BLaER1 (cell line): ENCODE data around the gene XAGE2.
A peak's percentile ranks its signal among the peaks of the same experiment; 100 is the strongest.
"Not testable (repeated sequence)": the region's sequence is repeated elsewhere in the genome, so short reads cannot be mapped to it uniquely, and the experiment has no call there.

Source experiments
- H3K27ac ChIP-seq: shearing (Covaris generic); formaldehyde crosslinking; 2 replicates; pipeline ENCODE4 v1.8.1; 2022
- H3K27me3 ChIP-seq: shearing (Covaris generic); formaldehyde crosslinking; 2 replicates; pipeline ENCODE4 v1.8.1; 2022
- H3K36me3 ChIP-seq: shearing (Covaris generic); formaldehyde crosslinking; 2 replicates; pipeline ENCODE4 v1.8.1; 2022
- H3K4me1 ChIP-seq: shearing (Covaris generic); formaldehyde crosslinking; 2 replicates; pipeline ENCODE4 v1.8.1; 2022
- H3K4me2 ChIP-seq: shearing (Covaris generic); formaldehyde crosslinking; 2 replicates; pipeline ENCODE4 v1.8.1; 2022
- H3K4me3 ChIP-seq: shearing (Covaris generic); formaldehyde crosslinking; 2 replicates; pipeline ENCODE4 v1.8.1; 2022
- H3K9ac ChIP-seq: shearing (Covaris generic); formaldehyde crosslinking; 2 replicates; pipeline ENCODE4 v1.8.1; 2022
- H3K9me3 ChIP-seq: shearing (Covaris generic); formaldehyde crosslinking; 2 replicates; pipeline ENCODE4 v1.8.1; 2022
- H4K20me1 ChIP-seq: shearing (Covaris generic); formaldehyde crosslinking; 2 replicates; pipeline ENCODE4 v1.8.1; 2022
- Cebpa-rat ChIP-seq: shearing (Covaris generic); IDR thresholded peaks from 2 replicates; pipeline ENCODE4 v1.8.1; 2022

Gene XAGE2, protein sequence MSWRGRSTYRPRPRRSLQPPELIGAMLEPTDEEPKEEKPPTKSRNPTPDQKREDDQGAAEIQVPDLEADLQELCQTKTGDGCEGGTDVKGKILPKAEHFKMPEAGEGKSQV

DNA sequence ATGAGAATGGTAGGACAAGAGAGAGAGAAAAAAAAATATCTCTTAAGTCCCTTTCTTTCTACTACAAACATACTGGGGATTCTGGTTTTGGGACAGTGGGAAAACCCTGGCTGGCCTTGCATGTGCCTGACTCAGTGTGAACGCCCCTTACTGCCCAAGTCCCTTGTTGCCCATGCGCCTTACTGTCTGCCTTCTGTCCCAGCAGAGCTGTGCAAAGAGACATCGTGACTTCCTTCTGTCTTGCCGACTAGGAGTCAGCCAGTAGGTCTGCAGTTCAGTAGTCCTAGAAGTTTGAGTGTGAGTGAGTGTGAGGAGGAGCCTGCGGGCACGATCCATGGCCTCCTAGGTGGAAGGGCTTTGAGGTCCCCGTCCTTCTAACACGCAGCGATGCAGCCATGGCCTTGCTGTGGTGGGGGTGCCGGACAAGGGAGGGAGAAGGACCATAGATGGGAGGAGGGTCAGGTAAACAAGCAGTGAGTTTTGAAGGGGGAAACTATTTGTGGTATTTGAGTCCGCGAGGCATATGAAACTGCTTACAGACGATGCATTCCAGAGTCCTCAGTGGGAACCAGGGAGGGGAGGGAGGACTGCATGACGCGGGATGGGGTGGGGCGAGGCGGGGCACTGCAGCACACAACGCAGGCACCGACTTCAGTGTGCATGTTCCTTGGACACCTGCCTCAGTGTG, at the start of gene XAGE2:
Gene XAGE2, plus strand, starts transcription at position 654 of the 688 bp plus-strand sequence. CDS start 994 bp downstream, outside the sequence.
- Histone ChIP-seq H3K9ac (no peak within 1 kb of the TSS), H3K36me3 (no peaks in the 10 kb centered on the region), H3K27me3 (peaks cover 92% of the 10 kb centered on the region), H3K4me3 (no peak within 1 kb of the TSS), H3K4me1 (no peaks in the 10 kb centered on the region), H3K27ac (no peak within 1 kb of the TSS), H4K20me1 (no peaks in the 10 kb centered on the region; the same call in 1 of the 2 replicates), H3K9me3 (peaks cover 4% of the 10 kb centered on the region; the same call in 1 of the 2 replicates), H3K4me2 (no peak within 1 kb of the TSS)
- TF ChIP-seq Cebpa-rat: no peak

- Histone ChIP-seq H3K9ac (no peak overlapping the region), H3K27ac (no peak overlapping the region), H3K4me1 (no peaks in the 10 kb centered on the region), H3K9me3 (peaks cover 9% of the 10 kb centered on the region), H3K27me3 (peaks cover 85% of the 10 kb centered on the region), H3K4me2 (no peak overlapping the region), H3K36me3 (no peaks in the 10 kb centered on the region), H4K20me1 (no peaks in the 10 kb centered on the region; the same call in 1 of the 2 replicates), H3K4me3 (no peak overlapping the region)
- no peak for TF ChIP-seq Cebpa-rat
Measured at GRCh38 chrX:52337410-52337809, 31.4 kb upstream of the XAGE2 start.

GRCh38 chrX:52341493-52341892, 27.3 kb upstream of the XAGE2 start:
- no peaks in the 10 kb centered on the region for H3K4me1 ChIP-seq
- H3K4me2 ChIP-seq: no peak overlapping the region
- no peak overlapping the region for H3K27ac ChIP-seq
- TF ChIP-seq Cebpa-rat: no peak
- H3K9ac ChIP-seq: no peak overlapping the region
- peaks cover 86% of the 10 kb centered on the region for H3K27me3 ChIP-seq
- H4K20me1 ChIP-seq: peaks cover 5% of the 10 kb centered on the region; the same call in 1 of the 2 replicates
- H3K36me3 ChIP-seq: no peaks in the 10 kb centered on the region
- H3K9me3 ChIP-seq: no peaks in the 10 kb centered on the region
- H3K4me3 ChIP-seq: no peak overlapping the region

GRCh38 chrX:52343131-52343530, 25.7 kb upstream of the XAGE2 start:
- H3K27ac ChIP-seq, H3K4me1 ChIP-seq, H3K4me3 ChIP-seq, H3K36me3 ChIP-seq, H4K20me1 ChIP-seq, H3K4me2 ChIP-seq, H3K9ac ChIP-seq, H3K9me3 ChIP-seq: not testable (repeated sequence)
- peaks cover 81% of the 10 kb centered on the region for H3K27me3 ChIP-seq

DNA sequence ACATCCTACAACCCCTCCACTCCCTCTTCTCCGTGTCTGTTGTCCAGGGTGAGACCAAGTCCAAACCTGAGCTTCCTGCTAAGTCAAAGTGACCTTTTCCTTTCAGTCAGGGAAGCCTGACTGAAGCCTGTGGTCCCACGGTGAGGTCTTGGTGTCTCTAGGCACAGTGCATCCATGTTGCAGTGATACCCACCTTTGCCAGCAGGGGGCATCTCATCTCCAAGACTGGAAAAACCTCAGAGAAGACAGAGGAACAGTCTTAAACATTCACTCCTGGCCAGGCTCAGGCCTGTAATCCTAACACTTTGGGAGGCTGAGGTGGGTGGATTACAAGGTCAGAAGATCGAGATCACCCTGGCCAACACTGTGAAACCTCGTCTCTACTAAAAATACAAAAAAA, 23.4 kb upstream of the XAGE2 start:
- not testable (repeated sequence) for H3K4me2 ChIP-seq, H4K20me1 ChIP-seq, H3K9ac ChIP-seq, H3K4me1 ChIP-seq, H3K27ac ChIP-seq, H3K4me3 ChIP-seq, H3K9me3 ChIP-seq, H3K36me3 ChIP-seq
- peaks cover 83% of the 10 kb centered on the region for H3K27me3 ChIP-seq

DNA sequence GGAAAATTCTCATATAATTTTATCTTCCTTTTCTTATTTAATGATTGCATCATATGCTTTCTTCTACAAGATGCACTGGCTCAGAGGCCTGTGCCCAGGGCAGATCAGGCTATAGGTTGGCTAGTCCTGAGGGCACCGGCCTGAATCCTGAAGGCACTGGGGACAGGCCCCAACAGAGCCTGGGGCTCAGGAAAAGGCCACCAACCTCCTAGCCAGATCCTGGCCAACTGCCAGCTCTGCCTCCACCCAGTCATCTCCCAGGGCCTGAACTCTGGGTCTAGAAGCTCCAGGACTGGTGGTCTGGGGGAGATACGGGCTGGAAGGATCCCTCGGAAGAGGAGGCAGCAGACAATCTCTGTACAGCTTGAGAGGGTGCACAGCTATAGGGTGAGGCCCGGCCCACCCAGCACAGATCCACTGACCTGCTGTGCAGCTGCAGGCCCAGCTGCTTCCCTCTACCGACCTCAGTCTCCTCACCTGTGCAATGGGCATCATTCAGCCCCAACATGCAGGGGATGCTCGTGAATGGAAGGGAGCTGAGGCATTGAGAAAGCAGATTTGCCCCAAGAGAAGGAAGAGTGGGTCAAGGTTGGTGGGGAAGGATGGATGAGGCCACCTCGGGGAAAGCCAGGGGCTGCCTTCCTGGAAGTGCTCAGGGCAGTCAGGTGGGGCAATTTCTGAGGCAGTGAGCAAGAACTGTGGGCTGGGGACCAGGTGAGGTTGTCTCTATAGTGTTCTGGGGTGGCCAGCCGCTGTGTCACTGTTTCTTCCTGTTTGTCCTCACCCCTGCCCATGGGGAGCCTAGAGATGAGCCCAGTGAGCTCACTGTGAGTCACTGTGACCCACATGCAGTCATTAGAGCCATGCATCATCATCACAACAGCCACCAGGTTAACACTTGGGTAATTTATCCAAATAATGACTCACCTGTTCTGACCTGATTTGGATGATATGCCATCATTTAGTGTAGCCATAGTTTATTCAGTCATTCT, 22.4 kb upstream of the XAGE2 start:
- Histone ChIP-seq H3K27ac (no peak overlapping the region), H3K27me3 (peaks cover 83% of the 10 kb centered on the region)
- TF ChIP-seq Cebpa-rat: 0 out of 2 replicates have a peak, but pooled peaks have one; percentile 30

DNA sequence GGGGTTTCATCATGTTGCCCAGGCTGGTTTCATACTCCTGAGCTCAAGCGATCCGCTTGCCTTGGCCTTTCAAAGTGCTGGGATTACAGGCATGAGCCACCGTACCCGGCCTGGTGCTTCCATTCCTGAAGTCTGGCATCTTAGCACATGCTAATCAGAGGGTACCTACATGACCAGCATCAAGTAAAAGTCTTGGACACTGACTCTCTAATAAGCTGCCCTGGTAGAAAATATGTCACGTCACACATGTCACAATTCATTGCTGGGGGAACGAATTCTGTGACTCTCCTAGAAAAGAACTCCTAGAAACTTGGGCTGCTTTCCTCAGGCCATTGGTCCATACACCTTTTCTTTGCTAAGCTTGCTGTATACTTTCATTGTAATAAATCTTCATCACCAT, 19.1 kb upstream of the XAGE2 start:
- H3K9ac ChIP-seq: no peak overlapping the region
- H3K4me1 ChIP-seq: no peaks in the 10 kb centered on the region
- H3K36me3 ChIP-seq: no peaks in the 10 kb centered on the region
- H3K27me3 ChIP-seq: peaks cover 92% of the 10 kb centered on the region
- H3K4me2 ChIP-seq: no peak overlapping the region
- no peak for TF ChIP-seq Cebpa-rat
- peaks cover 15% of the 10 kb centered on the region; the same call in 1 of the 2 replicates for H4K20me1 ChIP-seq
- no peaks in the 10 kb centered on the region for H3K9me3 ChIP-seq
- no peak overlapping the region for H3K27ac ChIP-seq
- no peak overlapping the region for H3K4me3 ChIP-seq

More for the DNA sequence above, 22.4 kb upstream of the XAGE2 start:
- no peaks in the 10 kb centered on the region for H3K9me3 ChIP-seq
- H3K4me1 ChIP-seq: no peaks in the 10 kb centered on the region
- no peak overlapping the region for H3K9ac ChIP-seq
- H3K4me2 ChIP-seq: no peak overlapping the region
- H3K36me3 ChIP-seq: no peaks in the 10 kb centered on the region
- peaks cover 11% of the 10 kb centered on the region; the same call in 1 of the 2 replicates for H4K20me1 ChIP-seq
- no peak overlapping the region for H3K4me3 ChIP-seq

DNA sequence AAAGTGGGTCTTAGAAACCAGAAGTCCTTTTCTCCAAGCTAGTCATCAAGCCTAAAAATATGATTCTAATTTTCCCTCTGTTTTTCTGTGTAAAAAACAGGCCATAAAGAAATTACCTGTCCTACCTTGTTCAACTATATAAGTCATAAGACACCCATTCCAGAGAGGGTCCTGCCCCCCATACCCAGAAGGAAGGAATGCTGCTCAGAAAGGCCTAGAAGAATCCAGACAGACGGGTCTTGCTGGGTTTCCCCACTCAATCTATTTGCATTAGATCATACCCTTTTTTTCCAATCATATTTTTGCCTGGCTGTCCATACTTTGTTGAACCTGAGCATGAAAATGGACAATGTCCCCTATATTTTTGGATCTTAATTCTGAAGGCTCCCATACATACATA, 16.3 kb upstream of the XAGE2 start:
- Histone ChIP-seq H3K4me1 (no peaks in the 10 kb centered on the region), H4K20me1 (peaks cover 8% of the 10 kb centered on the region; the same call in 1 of the 2 replicates), H3K36me3 (no peaks in the 10 kb centered on the region), H3K9ac (no peak overlapping the region), H3K27ac (no peak overlapping the region), H3K27me3 (peaks cover 77% of the 10 kb centered on the region), H3K4me2 (no peak overlapping the region), H3K4me3 (no peak overlapping the region), H3K9me3 (no peaks in the 10 kb centered on the region)
- no peak for TF ChIP-seq Cebpa-rat

GRCh38 chrX:52353838-52354237, 15.0 kb upstream of the XAGE2 start:
- Histone ChIP-seq H3K4me3 (no peak overlapping the region), H3K27ac (no peak overlapping the region), H3K9me3 (no peaks in the 10 kb centered on the region), H3K9ac (no peak overlapping the region), H4K20me1 (peaks cover 8% of the 10 kb centered on the region; the same call in 1 of the 2 replicates), H3K4me2 (no peak overlapping the region), H3K27me3 (peaks cover 78% of the 10 kb centered on the region), H3K36me3 (no peaks in the 10 kb centered on the region), H3K4me1 (no peaks in the 10 kb centered on the region)
- no peak for TF ChIP-seq Cebpa-rat
